ENCODE data around the gene PAPOLG. TPM values are rescaled to one million over a fixed set of nuclear protein-coding genes. Genes with fewer than 3 reads are reported as not detected.

Gene PAPOLG
- polyA plus RNA-seq, 3 donors: 4.7 to 8.9 (median 8.0) TPM

GRCh38 chr2:60818272-60818671, 62.2 kb downstream of the PAPOLG start:
- Mint-ChIP-seq H3K27me3 (ENCODE audit: low read depth in 3 of 3) (peaks cover 0 to 3% (median 0%) of the 10 kb centered on the region in 3 donors), H3K27ac (peak overlapping the region in 1 of 7 donors; percentile 74), H3K9me3 (peaks cover 0 to 3% (median 0%) of the 10 kb centered on the region in 7 donors), H3K36me3 (no peaks in the 10 kb centered on the region), H3K4me1 (peaks cover 25% of the 10 kb centered on the region), H3K4me3 (no peak overlapping the region)
- Histone ChIP-seq H4K20me1 (ENCODE audit: insufficient read depth, low read length) (no peaks in the 10 kb centered on the region), H3K27ac (ENCODE audit: low read depth in 1 of 2, low read length in 2 of 2) (no peak overlapping the region), H3K4me1 (ENCODE audit: control insufficient read depth in 1 of 2, insufficient read depth in 2 of 2, low read length in 2 of 2) (peaks cover 9% of the 10 kb centered on the region in 2 donors), H3K36me3 (replicated peaks in 1 of 2; ENCODE audit: control insufficient read depth in 1 of 2, insufficient read depth in 2 of 2, low read length in 2 of 2) (no peaks in the 10 kb centered on the region), H3K4me2 (replicated peaks; ENCODE audit: extremely low read depth, low read length, poor library complexity, severe bottlenecking) (no peak overlapping the region), H2AFZ (ENCODE audit: insufficient read depth, low read depth, low read length, poor library complexity, severe bottlenecking) (no peak overlapping the region), H3K79me2 (ENCODE audit: insufficient read depth, low read length) (no peaks in the 10 kb centered on the region), H3K9ac (ENCODE audit: insufficient read depth, low read length, poor library complexity, severe bottlenecking) (no peak overlapping the region), H3K9me3 (replicated peaks in 1 of 2; ENCODE audit: control insufficient read depth in 1 of 2, insufficient read depth in 1 of 2, low read length in 2 of 2) (no peaks in the 10 kb centered on the region), H3K4me3 (replicated peaks in 1 of 3; ENCODE audit: low read depth in 2 of 3, low read length in 3 of 3) (no peak overlapping the region), H3K27me3 (ENCODE audit: control insufficient read depth in 2 of 2, insufficient read depth in 2 of 2, low read length in 2 of 2) (no peaks in the 10 kb centered on the region)
- TF ChIP-seq CTCF (IDR thresholded peaks at IDR 0.05): peak; percentile 40
- peak in 2 of 3 donors; percentile 40 to 83 for DNase-seq
- 100% methylated on average over 2 of the region's 4 CpGs for WGBS (ENCODE audit: insufficient coverage)
- intact Hi-C loops (cut with micrococcal nuclease): no loop called here

- Mint-ChIP-seq H3K27ac (peak overlapping the region in 3 of 7 donors; percentile 14 to 83 (median 47)), H3K27me3 (ENCODE audit: low read depth in 3 of 3) (peaks cover 0 to 3% (median 0%) of the 10 kb centered on the region in 3 donors), H3K4me3 (peak overlapping the region in 1 of 2 donors; percentile 37), H3K36me3 (no peaks in the 10 kb centered on the region), H3K4me1 (peaks cover 25% of the 10 kb centered on the region), H3K9me3 (peaks cover 0 to 3% (median 0%) of the 10 kb centered on the region in 7 donors)
- no peak for TF ChIP-seq CTCF (IDR thresholded peaks at IDR 0.05)
- peaks cover 9% of the 10 kb centered on the region in 2 donors for H3K4me1 ChIP-seq (ENCODE audit: control insufficient read depth in 1 of 2, insufficient read depth in 2 of 2, low read length in 2 of 2)
- H3K36me3 ChIP-seq (replicated peaks in 1 of 2; ENCODE audit: control insufficient read depth in 1 of 2, insufficient read depth in 2 of 2, low read length in 2 of 2): no peaks in the 10 kb centered on the region
- WGBS (ENCODE audit: insufficient coverage): 34% methylated on average over 7 of the region's 15 CpGs
- H3K27me3 ChIP-seq (ENCODE audit: control insufficient read depth in 2 of 2, insufficient read depth in 2 of 2, low read length in 2 of 2): no peaks in the 10 kb centered on the region
- H3K27ac ChIP-seq (ENCODE audit: low read depth in 1 of 2, low read length in 2 of 2): no peak overlapping the region
- H2AFZ ChIP-seq (ENCODE audit: insufficient read depth, low read depth, low read length, poor library complexity, severe bottlenecking): peak overlapping the region; percentile 49
- no peaks in the 10 kb centered on the region for H3K9me3 ChIP-seq (replicated peaks in 1 of 2; ENCODE audit: control insufficient read depth in 1 of 2, insufficient read depth in 1 of 2, low read length in 2 of 2)
- H3K9ac ChIP-seq (ENCODE audit: insufficient read depth, low read length, poor library complexity, severe bottlenecking): no peak overlapping the region
- H3K4me2 ChIP-seq (replicated peaks; ENCODE audit: extremely low read depth, low read length, poor library complexity, severe bottlenecking): no peak overlapping the region
- no peaks in the 10 kb centered on the region for H4K20me1 ChIP-seq (ENCODE audit: insufficient read depth, low read length)
- peak in 1 of 3 donors; percentile 24 for DNase-seq
- no peak overlapping the region for H3K4me3 ChIP-seq (replicated peaks in 1 of 3; ENCODE audit: low read depth in 2 of 3, low read length in 3 of 3)
- H3K79me2 ChIP-seq (ENCODE audit: insufficient read depth, low read length): no peaks in the 10 kb centered on the region
- intact Hi-C loops (cut with micrococcal nuclease): no loop called here
Measured at GRCh38 chr2:60819155-60819862, 63.2 kb downstream of the PAPOLG start.

Measured in CD14-positive monocyte (primary cell).